GM13977 (cell line): Measurements from ENCODE around the gene SYCE3.
"Not testable (repeated sequence)": the region's sequence is repeated elsewhere in the genome, so short reads cannot be mapped to it uniquely, and the experiment has no call there.

ENCODE experiments used
- DNase-seq: peaks from one replicate; pipeline ENCODE4 v3.0.0; 2012; ENCODE audit warnings: low spot score
- CTCF ChIP-seq: IDR thresholded peaks from 2 replicates; pipeline ENCODE4 v1.5.1; 2012; ENCODE audit warnings: mild to moderate bottlenecking, control low read depth; ENCODE audit not compliant: insufficient read depth; ENCODE audit errors: extremely low read depth, missing control alignments
- in situ Hi-C: fragments of 300-500 bp; cut with MboI; formaldehyde crosslinking; loops from one replicate; pipeline ENCODE4 v1.12.0; 2022; ENCODE audit warnings: low sequenced_read_pairs, low pct_unique_long_range_greater_than_20kb, mixed read lengths, inconsistent platforms; ENCODE audit not compliant: unreplicated experiment

The SYCE3 gene

GRCh38 chr22:50546326-50547262, 16.1 kb downstream of the SYCE3 start:
- in situ Hi-C loops = no loop called here
- TF ChIP-seq CTCF = no peak
- peak; percentile 39 for DNase-seq

- TF ChIP-seq CTCF = no peak
- in situ Hi-C loops = no loop called here
- DNase-seq = peak; percentile 49
Observed at GRCh38 chr22:50545522-50546325, 17.0 kb downstream of the SYCE3 start, which contains the start of gene KLHDC7B. TSS of gene KLHDC7B (plus strand) at chr22:50545899. CDS start at chr22:50546244, 345 bp downstream.

- in situ Hi-C loops = no loop called here
- peak; percentile 44 for DNase-seq
- TF ChIP-seq CTCF = no peak
Observed at GRCh38 chr22:50544746-50545253, 17.9 kb downstream of the SYCE3 start.

- in situ Hi-C loops = no loop called here
- peak; percentile 64 for TF ChIP-seq CTCF
- peak; percentile 87 for DNase-seq
Observed at GRCh38 chr22:50544078-50544745, 18.5 kb downstream of the SYCE3 start.

- in situ Hi-C loops = no loop called here
- peak; percentile 81 for DNase-seq
Observed at GRCh38 chr22:50542416-50542927, 20.2 kb downstream of the SYCE3 start.

DNA sequence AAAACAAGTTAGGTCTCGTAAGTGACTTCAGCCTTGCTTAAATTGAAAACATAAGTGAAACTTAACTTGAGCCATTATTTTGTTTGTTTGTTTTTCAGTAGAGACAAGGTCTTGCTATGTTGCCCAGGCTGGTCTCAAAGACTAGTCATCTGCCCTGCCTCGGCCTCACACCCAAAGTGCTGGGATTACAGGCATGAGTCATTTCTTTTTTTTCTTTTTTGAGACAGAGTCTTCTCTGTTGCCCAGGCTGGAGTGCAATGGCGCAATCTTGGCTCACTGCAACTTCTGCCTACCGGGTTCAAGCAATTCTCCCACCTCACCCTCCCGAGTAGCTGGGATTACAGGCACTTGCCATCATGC, 21.1 kb downstream of the SYCE3 start:
- DNase-seq = peak; percentile 56
- in situ Hi-C loops = not testable (repeated sequence)

More at GRCh38 chr22:50542416-50542927, 20.2 kb downstream of the SYCE3 start:
- TF ChIP-seq CTCF = no peak
